Kidney (tissue), 14 donors: ENCODE results near the gene ESRRB. TPM values are rescaled to one million over a fixed set of nuclear protein-coding genes. Genes with fewer than 3 reads are reported as not detected.

ENCODE experiments used
- DNase-seq, 5 donors: peaks; one replicate each; pipeline ENCODE4 v3.0.0-alpha.2; 2013 to 2020
- FAIRE-seq: peaks from 2 replicates; lab custom pipeline; 2012; peaks lifted over from hg19 to GRCh38; lab: Jason Lieb, UNC
- H3K27ac ChIP-seq, 2 donors: one replicate each; pipeline ENCODE4 v1.7.0; 2013; ENCODE audit warnings: low read depth in 2 of 2, low read length in 2 of 2, inconsistent platforms in 1 of 2
- H3K27me3 ChIP-seq: one replicate; pipeline ENCODE4 v1.7.1; 2013; ENCODE audit warnings: low read length, inconsistent platforms; ENCODE audit not compliant: control insufficient read depth, insufficient read depth
- H3K36me3 ChIP-seq, 3 donors: one replicate each; pipeline versions ENCODE4 v1.7.0 to v1.7.1; 2013; ENCODE audit warnings: low read length in 3 of 3, control low read depth in 1 of 3, inconsistent platforms in 1 of 3; ENCODE audit not compliant: insufficient read depth in 3 of 3, control insufficient read depth in 2 of 3
- H3K4me1 ChIP-seq, 3 donors: one replicate each; pipeline versions ENCODE4 v1.7.0 to v1.7.1; 2013; ENCODE audit warnings: low read length in 3 of 3, inconsistent platforms in 1 of 3, low read depth in 1 of 3; ENCODE audit not compliant: control insufficient read depth in 2 of 3, insufficient read depth in 2 of 3
- H3K4me3 ChIP-seq, 3 donors: one replicate each; pipeline versions ENCODE4 v1.7.0 to v1.8.1; 2013; ENCODE audit warnings: low read length in 3 of 3, control low read depth in 1 of 3, inconsistent platforms in 1 of 3
- H3K9ac ChIP-seq, 3 donors: one replicate each; pipeline versions ENCODE4 v1.7.0 to v1.7.1; 2013; ENCODE audit warnings: low read length in 3 of 3, control low read depth in 1 of 3, inconsistent platforms in 1 of 3
- H3K9me3 ChIP-seq, 3 donors: one replicate each; pipeline versions ENCODE4 v1.7.0 to v1.7.1; 2013; ENCODE audit warnings: low read length in 3 of 3, control low read depth in 1 of 3, inconsistent platforms in 1 of 3; ENCODE audit not compliant: control insufficient read depth in 2 of 3, insufficient read depth in 1 of 3
- CTCF ChIP-seq: IDR thresholded peaks from 3 replicates; pipeline ENCODE4 v1.5.1; 2012; ENCODE audit warnings: mild to moderate bottlenecking, moderate library complexity, borderline replicate concordance; ENCODE audit not compliant: insufficient read depth; ENCODE audit errors: extremely low read depth
- intact Hi-C: fragments of 100-400 bp; cut with DNase I; formaldehyde crosslinking; loops from one replicate; pipeline ENCODE4 v1.11.1; 2022
- polyA plus RNA-seq: library from polyadenylated mRNA; stranded (reverse); fragments of 350-450 nt; fragmentation: Illumina TruSeq; extraction: RNeasy Lipid Tissue Mini Kit (QIAGEN cat#74804); gene quantifications from one replicate; pipeline ENCODE4 v1.2.3, GENCODE V29; 2014; ENCODE audit warnings: low read depth, low replicate concordance; ENCODE audit not compliant: insufficient read depth
- total RNA-seq: library from RNA; stranded (reverse); fragmentation: NEBNext Ultra II Directional; extraction: Animal tissue kit (Norgen Biotek cat#: 25700); gene quantifications from one replicate; pipeline ENCODE4 v1.2.1, GENCODE V29; 2021
- donor health status: control.
- donor health status: control.
- donor health status: control.
- donor health status: control.
- donor health status: control.
- donor health status: DM: yes; HTN: yes; CAD: no.
- donor health status: Normal renal cell carcinoma (clear cell type).

The ESRRB gene
- total and polyA plus RNA-seq, 2 donors from 2014 or later = 3.9 to 19.1 TPM

- no peaks in the 10 kb centered on the region for H3K4me1 ChIP-seq
- FAIRE-seq = no peak
- H3K9me3 ChIP-seq = no peaks in the 10 kb centered on the region
- intact Hi-C loops = no loop called here
- peak in 4 of 5 donors; percentile 82 to 91 (median 86) for DNase-seq
- no peak overlapping the region for H3K9ac ChIP-seq
- no peak overlapping the region for H3K27ac ChIP-seq
- TF ChIP-seq CTCF = no peak
- no peaks in the 10 kb centered on the region for H3K27me3 ChIP-seq
- no peaks in the 10 kb centered on the region for H3K36me3 ChIP-seq
- H3K4me3 ChIP-seq = no peak overlapping the region
Observed at GRCh38 chr14:76541594-76542219, 165.8 kb downstream of the ESRRB start.

GRCh38 chr14:76546426-76547221 lies 170.7 kb downstream of the ESRRB start:
- no peak overlapping the region for H3K9ac ChIP-seq
- H3K4me1 ChIP-seq = no peaks in the 10 kb centered on the region
- H3K4me3 ChIP-seq = no peak overlapping the region
- TF ChIP-seq CTCF = no peak
- FAIRE-seq = no peak
- H3K27me3 ChIP-seq = no peaks in the 10 kb centered on the region
- intact Hi-C loops = no loop called here
- H3K27ac ChIP-seq = no peak overlapping the region
- no peaks in the 10 kb centered on the region for H3K9me3 ChIP-seq
- peak in 4 of 5 donors; percentile 61 to 72 (median 64) for DNase-seq
- H3K36me3 ChIP-seq = no peaks in the 10 kb centered on the region

- Histone ChIP-seq H3K9me3 (no peaks in the 10 kb centered on the region), H3K9ac (no peak overlapping the region), H3K36me3 (no peaks in the 10 kb centered on the region), H3K4me1 (no peaks in the 10 kb centered on the region), H3K27me3 (no peaks in the 10 kb centered on the region), H3K27ac (no peak overlapping the region), H3K4me3 (no peak overlapping the region)
- DNase-seq (no peak), FAIRE-seq (no peak)
- intact Hi-C loops = no loop called here
- TF ChIP-seq CTCF = no peak
Observed at GRCh38 chr14:76547831-76548230, 171.9 kb downstream of the ESRRB start.
